NCI-H1105 treated with DMSO at 0.1 percent for 48 hours (cell line): ENCODE results near the gene DLG2.

Source experiments
- DNase-seq: peaks from one replicate; lab custom pipeline; 2025; lab: John Stamatoyannopoulos, UW

Gene DLG2

GRCh38 chr11:83568516-83568915 lies 2058.6 kb downstream of the DLG2 start:
- no peak for DNase-seq

GRCh38 chr11:83566950-83567349 lies 2060.2 kb downstream of the DLG2 start:
- DNase-seq, result no peak

- no peak for DNase-seq
These were observed 2062.3 kb downstream of the DLG2 start for GRCh38 chr11:83564870-83565269.

GRCh38 chr11:83558281-83558680 lies 2068.9 kb downstream of the DLG2 start:
- no peak for DNase-seq

- no peak for DNase-seq
These were observed 2069.5 kb downstream of the DLG2 start for GRCh38 chr11:83557653-83558052.

GRCh38 chr11:83554876-83555275 lies 2072.3 kb downstream of the DLG2 start:
- DNase-seq, result no peak

- peak; percentile 15 for DNase-seq
These were observed 2077.0 kb downstream of the DLG2 start for GRCh38 chr11:83549984-83550667.

GRCh38 chr11:83546368-83546767 lies 2080.8 kb downstream of the DLG2 start:
- no peak for DNase-seq

- DNase-seq, result peak; percentile 18
These were observed 2081.5 kb downstream of the DLG2 start for GRCh38 chr11:83545494-83546260.

- no peak for DNase-seq
These were observed 2082.3 kb downstream of the DLG2 start for GRCh38 chr11:83544846-83545245.

- DNase-seq, result no peak
These were observed 2083.3 kb downstream of the DLG2 start for GRCh38 chr11:83543706-83544439.

GRCh38 chr11:83542861-83543260 lies 2084.3 kb downstream of the DLG2 start:
- DNase-seq, result no peak

- no peak for DNase-seq
These were observed 2086.4 kb downstream of the DLG2 start for GRCh38 chr11:83540728-83541127.

- no peak for DNase-seq
These were observed 2086.9 kb downstream of the DLG2 start for GRCh38 chr11:83540112-83540675.

- DNase-seq, result no peak
These were observed 2088.9 kb downstream of the DLG2 start for GRCh38 chr11:83538286-83538685.

GRCh38 chr11:83537131-83537610 lies 2090.0 kb downstream of the DLG2 start:
- DNase-seq, result no peak

- no peak for DNase-seq
These were observed 2094.0 kb downstream of the DLG2 start for GRCh38 chr11:83533166-83533565.

GRCh38 chr11:83528877-83529276 lies 2098.3 kb downstream of the DLG2 start:
- no peak for DNase-seq

- no peak for DNase-seq
These were observed 2098.9 kb downstream of the DLG2 start for GRCh38 chr11:83528225-83528624.

- no peak for DNase-seq
These were observed 2103.5 kb downstream of the DLG2 start for GRCh38 chr11:83523676-83524075.

GRCh38 chr11:83522911-83523310 lies 2104.2 kb downstream of the DLG2 start:
- DNase-seq, result no peak
